Left ventricle myocardium inferior (tissue), 1 donor: ENCODE results near the gene IGLL1. TPM values are rescaled to one million over a fixed set of nuclear protein-coding genes. Genes with fewer than 3 reads are reported as not detected.

Experiments used
- DNase-seq: peaks from one replicate; pipeline ENCODE4 v3.0.0-alpha.2; 2020
- H3K27ac ChIP-seq: fragments of 200-600 bp; replicated peaks from 2 replicates; pipeline ENCODE4 v1.8.0; 2021
- H3K27me3 ChIP-seq: fragments of 200-600 bp; 2 replicates; pipeline ENCODE4 v1.8.0; 2021; ENCODE audit warnings: low read depth
- H3K36me3 ChIP-seq: fragments of 200-600 bp; 2 replicates; pipeline ENCODE4 v1.8.0; 2021
- H3K4me1 ChIP-seq: fragments of 200-600 bp; 2 replicates; pipeline ENCODE4 v1.8.0; 2021
- H3K4me3 ChIP-seq: fragments of 200-600 bp; 2 replicates; pipeline ENCODE4 v1.8.0; 2021; ENCODE audit warnings: mild to moderate bottlenecking, moderate library complexity
- H3K9me3 ChIP-seq: fragments of 200-600 bp; replicated peaks from 2 replicates; pipeline ENCODE4 v1.8.0; 2021
- CTCF ChIP-seq: fragments of 200-600 bp; IDR thresholded peaks from 2 replicates; pipeline ENCODE4 v1.8.0; 2021; ENCODE audit warnings: antibody characterized with exemption, mild to moderate bottlenecking, borderline replicate concordance
- intact Hi-C: fragments of 100-400 bp; cut with micrococcal nuclease; formaldehyde crosslinking; loops from one replicate; pipeline ENCODE4 v1.11.0; 2022
- total RNA-seq: library from RNA; stranded (reverse); fragmentation: NEBNext Ultra II Directional; extraction: Animal tissue kit (Norgen Biotek cat#: 25700); gene quantifications from one replicate; pipeline ENCODE4 v1.2.1, GENCODE V29; 2021
- donor health status: DM: no; HTN: yes; CAD: no; lungs with severe emphysema.

The IGLL1 gene
- total RNA-seq, 1 donor from 2014 or later: not detected

DNA sequence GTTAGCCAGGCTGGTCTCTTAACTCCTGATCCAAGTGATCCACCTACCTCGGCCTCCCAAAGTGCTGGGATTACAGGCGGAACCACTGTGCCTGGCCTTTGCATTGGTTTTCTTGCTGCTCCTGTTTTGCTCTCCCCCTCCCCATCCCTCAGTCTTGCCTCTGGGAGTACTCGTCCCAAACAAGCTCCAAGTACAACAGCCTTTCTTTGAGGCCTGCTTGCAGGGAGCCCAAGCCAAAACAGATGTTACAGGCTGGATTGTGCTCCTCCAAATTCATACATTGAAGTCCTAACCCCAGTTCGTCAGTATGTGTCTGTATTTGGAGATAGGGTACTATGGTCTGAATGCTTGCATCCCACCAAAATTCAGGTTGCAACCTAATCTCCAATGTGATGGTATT, 8.6 kb downstream of the IGLL1 start:
- no peak for TF ChIP-seq CTCF
- Histone ChIP-seq H3K36me3 (no peaks in the 10 kb centered on the region), H3K4me3 (no peak overlapping the region), H3K4me1 (peaks cover 2% of the 10 kb centered on the region), H3K27ac (no peak overlapping the region), H3K27me3 (peaks cover 27% of the 10 kb centered on the region), H3K9me3 (no peaks in the 10 kb centered on the region)
- no peak for DNase-seq
- intact Hi-C loops: no loop called here

GRCh38 chr22:23570681-23571080, 9.4 kb downstream of the IGLL1 start:
- no peak for TF ChIP-seq CTCF
- no peak for DNase-seq
- no peaks in the 10 kb centered on the region for H3K9me3 ChIP-seq
- H3K27ac ChIP-seq: no peak overlapping the region
- intact Hi-C loops: no loop called here
- no peak overlapping the region for H3K4me3 ChIP-seq
- peaks cover 35% of the 10 kb centered on the region for H3K27me3 ChIP-seq
- H3K4me1 ChIP-seq: peaks cover 10% of the 10 kb centered on the region
- H3K36me3 ChIP-seq: no peaks in the 10 kb centered on the region

GRCh38 chr22:23569716-23570115, 10.4 kb downstream of the IGLL1 start:
- no peak for DNase-seq
- Histone ChIP-seq H3K27me3 (peaks cover 45% of the 10 kb centered on the region), H3K27ac (no peak overlapping the region), H3K4me1 (peaks cover 16% of the 10 kb centered on the region), H3K9me3 (no peaks in the 10 kb centered on the region), H3K36me3 (no peaks in the 10 kb centered on the region), H3K4me3 (no peak overlapping the region)
- intact Hi-C loops: no loop called here
- no peak for TF ChIP-seq CTCF

DNA sequence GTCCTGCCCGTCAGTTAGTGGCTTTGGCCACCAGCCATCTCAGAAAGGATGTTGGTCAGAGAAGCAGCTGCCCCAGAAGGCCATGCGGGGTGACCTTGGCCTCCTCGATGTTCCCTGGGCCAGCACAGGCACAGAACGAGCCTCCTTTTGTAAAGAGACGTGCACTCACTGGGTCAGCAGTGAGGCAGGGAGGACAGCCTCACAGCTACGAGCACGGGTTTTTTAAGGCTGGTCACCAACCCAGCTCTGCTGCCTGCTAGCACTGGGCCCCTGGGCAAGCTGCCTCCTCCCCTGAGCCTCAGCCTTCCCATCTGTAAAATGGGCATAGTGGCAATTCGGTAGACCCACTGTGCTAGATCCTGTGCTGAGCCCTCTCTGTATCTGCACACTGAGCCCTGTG, 10.8 kb downstream of the IGLL1 start:
- no peak for TF ChIP-seq CTCF
- H3K27ac ChIP-seq: no peak overlapping the region
- H3K4me3 ChIP-seq: no peak overlapping the region
- no peaks in the 10 kb centered on the region for H3K36me3 ChIP-seq
- peaks cover 45% of the 10 kb centered on the region for H3K27me3 ChIP-seq
- no peak for DNase-seq
- intact Hi-C loops: no loop called here
- H3K9me3 ChIP-seq: no peaks in the 10 kb centered on the region
- H3K4me1 ChIP-seq: peaks cover 16% of the 10 kb centered on the region

GRCh38 chr22:23566705-23567475, 13.2 kb downstream of the IGLL1 start:
- peak overlapping the region; percentile 56 for H3K4me3 ChIP-seq
- no peaks in the 10 kb centered on the region for H3K36me3 ChIP-seq
- H3K27ac ChIP-seq: no peak overlapping the region
- intact Hi-C loops: no loop called here
- no peak for TF ChIP-seq CTCF
- DNase-seq: no peak
- no peaks in the 10 kb centered on the region for H3K9me3 ChIP-seq
- peaks cover 16% of the 10 kb centered on the region for H3K4me1 ChIP-seq
- H3K27me3 ChIP-seq: peaks cover 63% of the 10 kb centered on the region
